Measurements from ENCODE around the gene BDH1. TPM values are rescaled to one million over a fixed set of nuclear protein-coding genes. Genes with fewer than 3 reads are reported as not detected.

BDH1 gene
- total and polyA plus RNA-seq, 2 experiments from 2014 or later: 21.4 to 26.1 TPM

DNA sequence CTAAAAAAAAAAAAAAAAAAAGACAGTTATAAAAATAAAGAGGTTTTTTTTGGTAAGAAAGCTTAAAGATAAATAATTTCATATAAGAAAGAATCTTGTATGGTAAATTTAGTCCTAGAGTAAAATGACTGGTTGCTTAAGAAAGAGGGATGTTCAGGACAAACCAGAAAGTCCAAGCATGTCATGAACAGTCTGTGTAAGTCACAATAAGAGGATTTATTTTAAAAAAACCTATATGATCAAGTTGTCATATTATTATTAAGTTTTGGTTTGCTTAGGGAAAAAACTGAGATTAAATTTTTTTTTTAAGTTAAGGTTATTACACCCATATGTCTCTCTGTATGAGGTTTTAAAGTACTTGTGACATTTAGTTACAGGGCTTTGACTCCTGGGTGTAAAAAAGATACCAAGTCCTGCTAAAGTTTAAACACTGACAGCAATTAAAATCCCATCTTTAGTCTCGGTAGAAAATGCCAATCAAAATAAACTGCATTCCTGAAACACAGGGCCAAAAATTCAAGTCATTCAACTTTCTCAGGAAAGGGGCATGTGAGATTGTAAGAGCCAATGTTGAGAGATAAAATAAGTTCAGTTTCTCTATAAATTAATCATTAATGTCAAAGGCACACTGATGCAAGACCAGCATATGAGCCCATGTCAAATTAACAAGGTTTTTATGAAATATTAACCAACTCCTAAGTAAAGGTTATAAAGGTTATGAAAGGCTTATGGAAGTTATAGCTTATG lies 8.5 kb upstream of the BDH1 start:
- H3K4me3 ChIP-seq: no peak overlapping the region

DNA sequence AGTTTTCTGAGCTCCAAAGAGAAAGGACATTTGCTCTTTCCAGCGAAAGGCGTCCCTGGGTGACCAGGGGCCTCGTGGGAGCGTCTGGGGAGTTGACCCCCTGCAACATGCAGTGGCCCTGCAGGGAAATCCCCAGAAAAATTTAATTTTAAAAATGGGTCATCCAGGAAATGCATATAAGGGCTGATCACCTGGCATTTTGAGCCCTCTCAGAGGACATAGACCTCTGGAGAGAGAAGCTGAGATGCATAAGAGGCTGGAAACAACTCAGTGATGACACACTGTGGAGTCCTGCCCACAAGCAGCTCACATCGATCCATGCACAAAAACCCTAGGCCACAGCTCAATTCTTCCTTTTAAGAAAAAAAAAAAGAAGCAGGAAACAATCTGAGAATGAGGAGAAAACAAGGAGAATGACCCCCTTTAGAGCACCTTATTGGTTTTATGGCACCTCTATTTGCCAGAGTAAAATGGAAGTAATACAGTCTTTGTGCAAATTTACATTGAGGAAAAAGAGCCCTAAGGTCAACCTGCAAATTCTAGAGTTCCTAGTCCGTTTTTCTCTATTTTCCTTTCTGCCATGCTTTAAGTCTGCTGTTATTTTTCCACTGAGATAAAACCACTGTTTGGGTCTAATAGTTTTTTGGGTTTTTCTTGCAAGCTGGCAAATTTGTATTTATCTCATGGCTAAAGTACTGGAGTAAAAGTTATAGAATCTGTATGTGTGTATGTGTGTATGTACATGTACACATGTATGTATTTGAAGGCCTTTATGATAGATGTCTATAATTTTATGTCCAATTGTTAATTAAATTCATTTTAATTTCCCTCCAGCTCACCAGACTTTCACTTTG lies 6.9 kb upstream of the BDH1 start:
- no peak overlapping the region for H3K4me3 ChIP-seq

More for the DNA sequence above, 8.5 kb upstream of the BDH1 start:
- Histone ChIP-seq H3K27ac (no peak overlapping the region), H3K9me3 (ENCODE audit: low read depth) (no peaks in the 10 kb centered on the region), H3K36me3 (no peaks in the 10 kb centered on the region), H3K4me1 (ENCODE audit: low read depth) (no peaks in the 10 kb centered on the region), H3K27me3 (no peaks in the 10 kb centered on the region)
- TF ChIP-seq, protein P1, sequence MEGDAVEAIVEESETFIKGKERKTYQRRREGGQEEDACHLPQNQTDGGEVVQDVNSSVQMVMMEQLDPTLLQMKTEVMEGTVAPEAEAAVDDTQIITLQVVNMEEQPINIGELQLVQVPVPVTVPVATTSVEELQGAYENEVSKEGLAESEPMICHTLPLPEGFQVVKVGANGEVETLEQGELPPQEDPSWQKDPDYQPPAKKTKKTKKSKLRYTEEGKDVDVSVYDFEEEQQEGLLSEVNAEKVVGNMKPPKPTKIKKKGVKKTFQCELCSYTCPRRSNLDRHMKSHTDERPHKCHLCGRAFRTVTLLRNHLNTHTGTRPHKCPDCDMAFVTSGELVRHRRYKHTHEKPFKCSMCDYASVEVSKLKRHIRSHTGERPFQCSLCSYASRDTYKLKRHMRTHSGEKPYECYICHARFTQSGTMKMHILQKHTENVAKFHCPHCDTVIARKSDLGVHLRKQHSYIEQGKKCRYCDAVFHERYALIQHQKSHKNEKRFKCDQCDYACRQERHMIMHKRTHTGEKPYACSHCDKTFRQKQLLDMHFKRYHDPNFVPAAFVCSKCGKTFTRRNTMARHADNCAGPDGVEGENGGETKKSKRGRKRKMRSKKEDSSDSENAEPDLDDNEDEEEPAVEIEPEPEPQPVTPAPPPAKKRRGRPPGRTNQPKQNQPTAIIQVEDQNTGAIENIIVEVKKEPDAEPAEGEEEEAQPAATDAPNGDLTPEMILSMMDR (IDR thresholded peaks at IDR 0.05; ENCODE audit: low read depth, low read length): no peak
- no peak for DNase-seq (ENCODE audit: low read depth in 1 of 2, low spot score in 1 of 2)

DNA sequence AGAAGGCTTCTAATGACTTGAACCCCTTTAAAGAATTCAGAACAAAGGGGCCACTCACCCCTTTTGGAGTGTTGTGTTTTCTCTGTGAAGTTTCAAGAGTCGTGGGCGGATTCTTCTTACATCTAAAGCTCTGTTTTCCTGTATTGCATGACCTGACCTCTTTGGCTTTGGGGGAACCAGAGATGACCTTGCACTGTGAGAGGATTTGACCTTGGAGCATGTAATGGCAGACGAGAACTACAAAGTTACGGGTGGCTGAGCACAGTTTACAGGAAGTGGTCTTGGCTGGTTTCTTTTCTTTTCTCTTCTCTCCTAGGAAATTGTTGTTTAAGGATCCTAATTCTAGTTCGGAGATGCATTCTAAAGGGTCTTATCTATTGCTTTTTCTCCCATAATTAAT lies 6.2 kb upstream of the BDH1 start:
- TF ChIP-seq, protein P1 (IDR thresholded peaks at IDR 0.05; ENCODE audit: low read depth, low read length): no peak
- Histone ChIP-seq H3K36me3 (no peaks in the 10 kb centered on the region), H3K4me3 (no peak overlapping the region), H3K27ac (no peak overlapping the region), H3K27me3 (no peaks in the 10 kb centered on the region), H3K9me3 (ENCODE audit: low read depth) (no peaks in the 10 kb centered on the region), H3K4me1 (ENCODE audit: low read depth) (no peaks in the 10 kb centered on the region)
- DNase-seq (ENCODE audit: low read depth in 1 of 2, low spot score in 1 of 2): no peak

More for the DNA sequence above, 6.9 kb upstream of the BDH1 start:
- DNase-seq (ENCODE audit: low read depth in 1 of 2, low spot score in 1 of 2): no peak
- Histone ChIP-seq H3K36me3 (no peaks in the 10 kb centered on the region), H3K9me3 (ENCODE audit: low read depth) (no peaks in the 10 kb centered on the region), H3K27ac (no peak overlapping the region), H3K27me3 (no peaks in the 10 kb centered on the region), H3K4me1 (ENCODE audit: low read depth) (no peaks in the 10 kb centered on the region)
- TF ChIP-seq, protein P1 (IDR thresholded peaks at IDR 0.05; ENCODE audit: low read depth, low read length): no peak

DNA sequence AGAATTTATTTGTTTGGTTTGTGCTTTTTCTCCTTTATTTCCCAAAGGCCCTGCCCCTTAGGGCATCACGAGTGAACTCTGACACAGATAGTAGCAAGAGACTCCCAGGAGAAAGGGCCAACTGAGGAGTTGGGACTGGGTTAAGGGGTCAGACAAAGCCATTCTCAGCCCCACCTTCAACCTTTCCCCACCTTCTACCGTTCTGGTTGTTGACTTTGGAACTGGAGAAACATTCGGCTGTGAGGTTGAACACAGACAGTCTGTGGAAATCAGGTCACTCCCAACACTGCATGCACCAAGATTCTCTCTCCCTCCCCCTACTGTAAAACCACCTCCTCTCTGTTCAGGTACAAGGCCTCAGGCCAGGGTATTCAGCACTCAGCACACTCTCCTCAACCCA lies 3.9 kb upstream of the BDH1 start:
- DNase-seq (ENCODE audit: low read depth in 1 of 2, low spot score in 1 of 2): no peak
- no peak overlapping the region for H3K27ac ChIP-seq
- no peak overlapping the region for H3K4me3 ChIP-seq
- TF ChIP-seq, protein P1 (IDR thresholded peaks at IDR 0.05; ENCODE audit: low read depth, low read length): no peak
- no peaks in the 10 kb centered on the region for H3K4me1 ChIP-seq (ENCODE audit: low read depth)
- H3K27me3 ChIP-seq: no peaks in the 10 kb centered on the region
- H3K36me3 ChIP-seq: no peaks in the 10 kb centered on the region
- H3K9me3 ChIP-seq (ENCODE audit: low read depth): no peaks in the 10 kb centered on the region

DNA sequence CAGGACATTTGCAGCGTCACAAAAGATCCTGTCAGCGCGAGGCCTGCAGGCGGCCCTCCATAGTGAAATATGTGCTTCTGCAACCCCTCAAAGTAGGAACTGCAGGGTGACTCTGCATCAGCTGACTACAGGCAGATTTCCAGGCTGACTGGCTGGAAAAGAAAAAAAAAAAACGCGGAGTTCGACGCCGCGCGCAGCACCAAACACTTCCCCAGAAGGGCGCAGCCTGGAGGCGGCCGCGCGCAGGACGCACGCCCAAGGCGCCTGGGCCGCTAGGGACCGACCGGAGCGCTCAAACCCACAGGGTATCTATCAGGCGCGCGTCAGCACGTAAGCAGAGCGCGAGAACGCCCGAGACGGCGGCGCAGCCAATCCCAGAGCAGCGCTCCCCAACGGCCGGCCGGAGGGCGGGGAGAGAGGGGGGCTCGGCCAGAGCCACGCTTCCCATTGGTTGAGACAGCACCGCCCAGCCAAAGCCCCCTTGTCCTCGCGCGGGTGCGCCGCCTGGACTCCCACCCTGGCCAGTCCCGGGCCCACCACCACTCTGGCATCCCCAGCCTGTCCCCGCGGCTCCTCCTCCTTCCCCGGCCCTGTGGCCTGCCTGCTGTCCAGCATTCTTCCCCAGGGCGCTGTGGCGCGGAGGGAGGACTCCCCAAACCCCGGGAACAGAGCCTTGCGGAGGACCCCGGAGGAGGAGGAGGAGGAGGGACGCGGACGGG lies 1.0 kb downstream of the BDH1 start:
- H3K36me3 ChIP-seq: no peaks in the 10 kb centered on the region
- no peaks in the 10 kb centered on the region for H3K9me3 ChIP-seq (ENCODE audit: low read depth)
- peak overlapping the region; percentile 80 for H3K27ac ChIP-seq
- DNase-seq (ENCODE audit: low read depth in 1 of 2, low spot score in 1 of 2): peak; percentile 99
- no peaks in the 10 kb centered on the region for H3K27me3 ChIP-seq
- peak overlapping the region; percentile 30 for H3K4me3 ChIP-seq
- no peaks in the 10 kb centered on the region for H3K4me1 ChIP-seq (ENCODE audit: low read depth)
- TF ChIP-seq, protein P1 (IDR thresholded peaks at IDR 0.05; ENCODE audit: low read depth, low read length): peak; percentile 67
